Measurements from ENCODE around the gene TMEM17.

Gene TMEM17

DNA sequence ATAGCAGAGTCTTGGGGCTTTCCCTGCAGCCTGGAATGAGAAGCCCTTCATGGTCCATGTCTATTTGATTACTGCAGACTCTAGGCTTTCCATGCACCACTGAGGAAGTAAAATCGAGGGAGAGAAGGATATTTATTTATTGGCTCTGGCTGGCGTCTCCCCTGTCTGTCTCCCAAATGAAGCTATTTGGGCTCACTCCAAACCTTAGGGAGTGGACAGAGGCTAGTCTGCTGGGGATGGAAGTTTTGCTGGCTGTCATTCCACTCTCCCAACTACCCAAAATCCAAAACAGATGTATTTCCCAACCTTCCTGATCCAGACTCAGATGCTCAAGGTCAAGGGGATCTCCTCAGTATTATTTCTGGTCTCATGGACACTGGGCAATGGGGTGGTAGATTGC, 33.7 kb downstream of the TMEM17 start:
- DNase-seq (ENCODE audit: low read depth), result no peak

DNA sequence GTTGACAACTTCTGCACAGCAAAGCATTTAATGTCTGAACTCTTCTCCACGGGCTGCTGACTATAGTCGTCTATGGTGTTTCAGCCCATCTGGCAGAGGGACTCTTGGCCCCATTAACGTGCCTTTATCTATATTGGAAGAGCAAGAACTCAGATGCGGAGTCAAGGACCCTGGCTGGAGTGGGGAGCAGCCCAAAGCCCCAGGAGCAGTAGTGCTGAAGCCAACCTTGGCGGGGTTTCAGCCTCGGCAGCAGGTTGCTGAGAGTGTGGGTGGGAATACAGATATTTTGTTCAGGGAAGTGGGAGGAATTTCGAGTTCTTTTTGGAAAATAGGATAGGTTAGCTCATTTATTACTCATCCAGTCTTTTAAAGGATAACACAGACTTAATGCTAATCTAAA, 34.2 kb downstream of the TMEM17 start:
- no peak for DNase-seq (ENCODE audit: low read depth)

DNA sequence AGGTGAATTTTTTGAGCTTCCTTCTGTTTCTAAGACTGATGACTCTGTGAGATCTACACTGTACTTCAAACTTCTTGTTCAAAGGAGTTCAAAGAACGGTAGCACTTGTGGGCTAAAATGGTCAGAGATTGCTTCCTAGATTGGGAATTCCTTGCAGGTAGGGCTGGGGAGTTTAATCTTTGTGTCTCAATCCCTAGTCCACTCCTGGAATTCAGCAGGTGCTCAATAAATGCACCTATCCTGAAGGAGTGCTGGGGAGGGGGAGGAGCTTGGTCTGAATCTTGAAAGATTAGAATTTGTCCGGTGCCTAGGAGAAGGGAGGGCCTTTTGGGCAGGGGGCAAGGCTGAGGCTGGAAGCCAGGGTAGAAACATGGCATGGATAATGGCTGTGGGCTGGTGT, 34.6 kb downstream of the TMEM17 start:
- no peak for DNase-seq (ENCODE audit: low read depth)

DNA sequence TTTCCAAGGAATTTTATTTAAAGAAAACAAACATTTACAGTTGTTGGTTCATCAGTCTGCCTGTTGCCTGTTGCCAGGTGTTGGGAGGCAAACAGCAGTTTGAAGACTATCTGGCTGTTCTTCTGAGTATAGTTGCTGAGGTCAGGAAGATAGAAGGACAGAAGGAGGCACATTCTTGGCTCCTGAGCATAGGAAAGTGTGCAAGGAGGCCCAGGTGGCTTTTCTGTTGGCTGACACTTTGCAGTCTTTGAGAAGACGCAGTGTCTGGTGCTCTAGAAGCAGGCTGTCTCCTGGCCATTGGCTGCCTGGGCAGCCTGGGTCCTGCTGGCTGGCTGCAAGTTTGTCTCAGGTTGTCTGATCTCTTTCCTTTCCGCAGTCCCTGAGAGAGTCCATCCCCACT, 36.4 kb downstream of the TMEM17 start:
- DNase-seq (ENCODE audit: low read depth), result no peak

DNA sequence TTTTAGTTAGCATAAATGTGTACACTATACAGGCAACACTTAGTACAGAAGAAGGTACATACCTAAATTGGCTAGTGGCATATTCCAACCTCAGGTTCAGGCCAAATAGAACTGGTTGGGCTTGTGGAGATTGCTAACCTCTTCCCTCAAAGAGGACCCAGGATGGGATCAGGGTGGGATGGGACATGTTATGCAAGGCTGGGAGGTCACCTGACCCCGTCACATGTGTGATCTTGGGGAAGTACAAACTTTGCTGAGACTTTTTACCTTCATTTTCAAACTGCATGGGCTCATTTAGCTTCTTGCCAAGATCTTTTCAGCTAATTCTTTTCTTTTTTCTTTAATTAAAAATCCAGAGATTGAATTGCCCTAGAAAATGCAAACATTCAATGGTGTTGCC, 36.9 kb downstream of the TMEM17 start:
- no peak for DNase-seq (ENCODE audit: low read depth)

DNA sequence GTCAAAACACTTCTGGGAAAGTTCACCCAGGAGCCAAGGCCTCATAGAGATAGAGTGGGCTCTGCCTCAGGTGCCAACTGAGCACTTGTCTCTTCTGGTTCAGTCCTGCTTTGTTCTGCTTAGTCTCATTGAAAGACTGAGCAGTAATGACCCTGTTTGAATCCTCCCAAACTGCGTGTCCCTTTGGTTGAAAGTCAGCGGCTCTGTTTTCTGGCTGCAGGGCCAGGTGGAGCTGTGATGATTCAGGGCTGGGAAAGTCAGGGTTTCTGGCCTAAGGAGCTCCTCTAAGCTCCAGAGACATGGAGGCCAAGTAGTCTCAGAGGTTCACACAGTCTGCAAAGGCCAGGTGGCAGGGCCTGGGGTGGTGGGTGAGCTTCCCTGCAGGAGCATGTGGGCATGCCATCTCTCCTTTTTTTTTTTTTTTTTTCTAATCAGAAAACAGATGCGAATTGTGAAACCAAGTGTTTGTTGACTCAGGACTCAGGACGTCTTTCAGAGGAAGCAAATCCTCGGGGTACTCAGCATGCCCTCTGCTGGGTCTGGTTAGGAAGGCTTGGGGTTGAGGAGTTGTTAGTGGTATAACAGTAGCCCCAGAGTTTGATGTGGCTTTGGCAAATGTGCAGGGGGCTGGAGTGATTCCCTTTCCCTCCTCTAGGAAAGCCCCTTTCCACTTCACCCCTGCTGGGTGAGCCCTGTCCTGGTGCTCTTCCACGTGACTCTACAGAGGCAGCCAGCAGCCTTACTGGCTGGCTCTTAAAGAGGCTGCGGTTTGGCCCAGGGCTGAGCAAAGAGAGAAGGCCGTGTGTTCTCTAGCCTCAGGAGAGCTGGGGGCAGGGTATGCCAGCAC, 38.3 kb downstream of the TMEM17 start:
- peak; percentile 52 for DNase-seq (ENCODE audit: low read depth)

DNA sequence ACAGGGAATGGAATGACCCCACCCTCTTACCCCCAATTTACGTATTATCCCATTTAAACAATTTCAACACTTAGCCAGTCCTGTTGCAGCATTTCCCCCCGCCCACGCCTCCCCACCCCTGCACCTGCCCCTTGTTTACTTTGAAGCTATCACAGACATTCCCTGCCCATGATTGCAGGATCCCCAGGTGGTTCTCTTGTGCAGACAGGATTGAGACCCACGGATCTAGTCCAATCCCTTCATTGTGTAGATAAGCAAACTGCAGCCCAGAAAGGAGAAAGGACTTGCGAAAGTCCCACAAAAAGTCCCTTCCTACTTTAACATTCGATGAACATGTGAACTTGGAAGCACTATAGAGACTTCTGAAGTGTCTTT, 38.9 kb downstream of the TMEM17 start:
- no peak for DNase-seq (ENCODE audit: low read depth)

DNA sequence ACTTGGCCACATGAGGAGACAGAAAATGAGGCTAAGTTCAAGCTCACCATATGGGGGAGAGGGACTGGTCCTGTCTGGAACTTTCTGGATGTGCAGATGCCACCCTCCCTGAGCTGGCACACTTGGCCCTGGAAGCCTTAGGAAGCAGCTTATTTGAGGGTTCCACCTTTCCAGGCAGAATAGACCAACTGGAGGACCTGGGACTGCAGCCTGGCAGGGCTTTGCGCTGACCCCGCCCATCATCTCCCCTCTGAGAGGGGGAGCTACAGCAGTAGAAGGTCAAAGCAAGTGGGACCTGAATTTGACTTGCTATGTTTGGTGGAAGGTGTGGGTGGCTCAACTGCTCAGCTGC, 39.5 kb downstream of the TMEM17 start:
- no peak for DNase-seq (ENCODE audit: low read depth)

DNA sequence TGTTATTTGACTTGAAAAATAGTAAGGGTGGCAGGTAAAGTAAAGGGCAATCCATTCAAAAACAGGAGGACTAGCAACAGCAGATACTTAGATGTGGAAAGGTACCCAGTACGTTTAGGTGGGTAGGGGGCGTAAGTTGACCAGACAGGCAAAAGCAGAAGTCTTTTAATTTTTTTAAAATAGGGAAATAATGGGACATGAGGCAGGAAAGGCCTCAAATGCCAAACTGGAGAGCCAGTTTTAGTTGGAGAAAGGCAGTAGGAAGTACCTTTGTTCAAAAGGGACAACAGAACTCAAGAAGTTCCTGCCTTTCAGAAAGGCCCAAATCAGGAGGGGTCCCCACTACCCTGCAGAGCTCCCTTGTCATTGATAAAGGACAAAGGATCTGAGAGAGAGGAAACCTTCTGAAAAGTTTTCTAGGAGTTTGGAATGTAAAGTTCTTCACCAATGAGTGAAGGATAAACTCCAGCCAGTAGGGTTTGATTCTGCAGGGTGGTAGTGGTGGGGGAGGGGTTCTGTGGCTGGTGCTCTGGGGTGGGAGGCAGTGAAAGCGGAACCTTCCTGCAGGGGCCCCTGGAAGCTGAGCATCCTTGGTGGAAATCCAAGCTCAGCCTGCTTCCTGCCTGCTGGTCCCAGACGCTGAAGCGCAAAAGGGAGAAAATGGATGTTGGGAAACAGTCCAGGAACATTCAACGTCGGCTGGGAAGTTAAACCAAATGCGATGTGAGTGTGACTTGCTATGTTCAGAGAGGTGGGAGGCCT, 40.1 kb downstream of the TMEM17 start:
- DNase-seq (ENCODE audit: low read depth), result no peak

DNA sequence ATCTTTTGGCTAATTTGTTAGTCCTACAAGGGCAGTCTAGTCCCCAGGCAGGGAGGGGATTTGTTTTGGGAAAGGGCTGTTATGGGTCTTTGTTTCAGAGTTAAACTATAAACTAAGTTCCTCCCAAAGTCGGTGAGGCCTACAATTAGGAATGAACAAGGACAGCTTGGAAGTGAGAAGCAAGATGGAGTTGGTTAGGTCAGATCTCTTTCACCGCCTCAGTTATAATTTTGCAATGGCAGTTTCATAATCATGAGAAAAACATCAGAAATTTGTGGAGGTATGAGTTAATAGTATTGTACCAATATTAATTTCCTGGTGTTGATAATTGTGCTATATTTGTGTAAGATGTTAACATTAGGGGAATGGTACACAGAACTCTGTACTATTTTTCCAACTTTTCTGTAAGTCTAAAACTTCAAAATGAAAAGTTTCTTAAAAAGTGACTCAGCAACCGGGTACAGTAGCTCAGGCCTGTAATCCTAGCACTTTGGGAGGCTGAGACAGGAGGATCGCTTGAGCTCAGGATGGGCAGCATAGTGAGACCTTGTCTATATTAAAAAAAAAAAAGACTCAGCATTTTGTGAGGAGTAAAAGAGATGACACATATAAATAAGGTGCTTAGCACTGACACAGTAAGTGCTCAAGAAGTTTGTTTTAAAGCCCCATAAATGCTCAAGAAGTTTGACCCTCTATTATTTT, 40.8 kb downstream of the TMEM17 start:
- no peak for DNase-seq (ENCODE audit: low read depth)

DNA sequence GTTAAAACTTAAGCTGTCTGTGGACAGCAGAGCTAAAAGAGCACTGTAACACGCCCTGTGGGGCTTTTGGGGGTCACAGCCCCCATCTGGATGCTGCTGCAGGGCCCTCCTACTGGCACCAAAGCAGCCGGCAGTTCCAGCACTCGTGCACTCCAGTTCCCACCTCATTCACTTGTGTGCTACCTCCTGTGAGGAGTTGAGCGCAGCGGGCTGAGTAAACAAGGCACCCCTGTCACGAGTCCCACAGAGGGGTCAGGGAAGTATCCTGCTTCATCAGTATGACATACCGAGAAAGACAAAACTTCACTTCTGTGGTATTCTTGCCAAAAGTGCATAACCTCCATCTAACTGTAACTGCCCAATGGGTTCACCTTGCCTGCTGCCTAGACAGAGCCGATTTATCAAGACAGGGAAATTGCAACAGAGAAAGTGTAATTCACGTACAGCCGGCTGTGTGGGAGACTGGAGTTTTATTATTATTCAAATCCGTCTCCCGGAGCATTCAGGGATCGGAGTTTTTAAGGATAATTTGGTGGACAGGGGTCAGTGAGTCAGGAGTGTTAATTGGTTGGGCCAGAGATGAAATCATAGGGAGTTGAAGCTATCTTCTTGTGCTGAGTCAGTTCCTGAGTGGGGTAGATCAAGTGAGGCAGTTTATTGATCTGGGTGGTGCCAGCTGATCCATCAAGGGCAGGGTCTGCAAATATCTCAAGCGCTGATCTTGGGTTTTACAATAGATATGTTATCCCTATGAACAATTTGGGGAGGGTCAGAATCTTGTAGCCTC, 41.6 kb downstream of the TMEM17 start:
- DNase-seq (ENCODE audit: low read depth), result no peak

DNA sequence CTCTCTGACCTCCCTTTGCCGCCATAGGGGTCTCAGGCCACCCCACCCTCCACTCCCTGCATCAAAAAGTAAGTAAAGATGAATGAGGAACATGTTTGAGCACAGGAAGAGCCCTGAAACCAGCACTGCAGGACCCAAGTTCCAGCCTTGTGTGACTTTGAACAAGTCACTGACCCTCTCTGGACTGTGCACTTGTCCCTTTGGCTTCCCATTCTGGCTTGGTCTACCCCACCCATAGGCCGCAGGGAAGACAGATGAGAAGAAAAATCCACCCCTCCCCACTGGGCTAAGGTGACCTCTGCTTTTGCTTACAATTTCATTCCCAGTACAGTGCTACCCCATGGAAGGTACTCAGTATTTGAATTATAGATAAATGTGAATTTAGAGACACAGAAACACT, 43.8 kb downstream of the TMEM17 start:
- DNase-seq (ENCODE audit: low read depth), result no peak

DNA sequence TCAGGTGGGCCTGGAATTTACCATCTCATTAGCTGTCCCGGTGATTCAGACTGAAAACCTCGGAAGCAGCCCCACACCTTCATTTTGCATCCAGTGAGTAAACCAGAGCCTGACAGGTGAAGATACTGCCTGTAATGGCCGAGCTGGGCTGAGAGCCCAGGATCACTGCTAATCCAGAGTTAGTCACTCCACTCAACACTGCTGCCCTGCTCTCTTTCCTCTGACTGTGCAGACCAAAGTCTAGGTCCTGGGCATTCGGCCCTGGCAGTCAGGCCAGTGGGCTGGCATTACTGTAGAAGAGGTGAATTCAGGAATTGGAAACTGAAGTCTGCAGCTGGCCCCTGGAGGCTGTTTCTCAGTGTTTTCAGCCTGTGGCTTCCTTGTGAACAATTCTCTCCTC, 44.3 kb downstream of the TMEM17 start:
- peak; percentile 66 for DNase-seq (ENCODE audit: low read depth)

DNA sequence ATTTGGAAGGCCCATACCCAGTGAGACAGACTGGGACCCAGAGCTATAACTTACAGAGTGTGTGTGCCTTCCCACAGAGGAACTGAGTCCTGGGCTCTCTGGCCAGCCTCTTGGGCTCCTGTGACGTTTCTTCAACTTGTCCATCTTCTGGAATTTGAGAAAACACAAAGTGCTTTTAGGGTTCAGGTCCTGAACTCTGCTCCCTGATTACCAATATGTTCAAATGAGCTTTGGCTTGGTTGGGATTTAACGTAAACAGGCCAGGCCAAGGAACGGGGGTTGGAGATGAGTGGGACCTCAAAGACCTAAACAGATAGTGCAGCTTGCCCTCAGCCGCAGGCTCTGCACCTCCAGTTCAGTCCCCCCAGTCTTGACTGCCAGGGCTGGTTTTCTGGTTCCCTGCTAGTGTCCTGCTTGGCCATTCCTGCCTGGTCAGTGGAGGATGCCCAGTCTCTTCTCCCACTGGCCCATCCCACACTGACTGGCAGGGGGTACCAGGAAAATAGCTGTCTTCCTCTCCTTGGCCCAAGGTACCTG, 44.9 kb downstream of the TMEM17 start:
- DNase-seq (ENCODE audit: low read depth), result no peak

DNA sequence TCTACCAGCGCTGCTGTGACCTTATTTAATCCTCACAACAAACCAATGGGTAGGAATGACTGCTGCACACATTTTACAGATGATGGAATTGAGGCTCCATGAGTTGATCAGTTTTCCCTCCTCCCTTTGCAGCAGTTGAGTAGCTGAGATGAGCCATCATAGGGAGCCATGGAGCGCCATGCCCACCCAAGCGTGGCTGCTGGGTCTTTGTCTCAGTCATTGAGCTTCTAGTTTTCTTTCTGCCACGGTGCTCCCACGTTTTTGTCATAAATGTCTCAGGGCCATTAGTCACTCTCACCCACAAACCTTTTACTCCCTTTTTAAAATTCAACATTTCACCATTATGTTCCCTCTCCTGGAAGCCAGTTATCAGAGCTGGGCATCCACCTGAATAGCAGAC, 45.8 kb downstream of the TMEM17 start:
- DNase-seq (ENCODE audit: low read depth), result no peak

DNA sequence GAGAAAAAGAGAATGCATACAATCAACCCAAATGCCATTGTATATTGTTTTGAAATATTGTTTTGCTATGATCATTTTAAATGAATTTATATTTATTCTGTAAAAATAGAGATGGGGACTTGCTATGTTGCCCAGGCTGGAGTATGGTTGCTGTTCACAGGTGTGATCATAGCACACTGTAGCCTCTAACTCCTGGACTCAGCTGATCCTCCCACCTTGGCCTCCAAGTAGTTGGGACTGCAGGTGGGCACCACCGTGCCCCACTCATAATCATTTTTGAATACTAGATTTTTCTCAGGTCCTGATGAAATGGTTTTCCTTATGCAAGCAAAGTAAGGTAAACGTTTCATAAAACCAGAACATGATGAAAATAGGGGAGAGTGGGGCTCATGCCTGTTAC, 46.3 kb downstream of the TMEM17 start:
- no peak for DNase-seq (ENCODE audit: low read depth)

DNA sequence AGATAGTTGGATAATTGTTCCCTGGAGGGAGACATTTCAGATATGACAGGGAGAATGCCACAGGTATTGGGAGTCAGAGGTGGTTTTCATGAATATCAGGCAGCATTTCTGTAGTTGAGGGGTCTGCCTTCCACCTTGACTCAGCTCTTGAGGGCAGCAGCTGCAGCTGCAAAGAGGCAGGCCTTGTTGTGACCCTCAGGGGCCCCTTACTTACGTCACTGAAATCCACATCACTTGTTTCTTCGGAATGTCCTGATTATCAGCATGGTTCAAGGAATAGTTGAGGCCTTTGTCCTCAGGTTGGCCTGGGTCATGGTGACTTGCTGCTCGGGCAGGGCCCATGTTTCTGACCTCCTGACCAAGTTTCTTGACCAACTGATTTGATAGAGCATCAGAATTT, 46.9 kb downstream of the TMEM17 start:
- no peak for DNase-seq (ENCODE audit: low read depth)

DNA sequence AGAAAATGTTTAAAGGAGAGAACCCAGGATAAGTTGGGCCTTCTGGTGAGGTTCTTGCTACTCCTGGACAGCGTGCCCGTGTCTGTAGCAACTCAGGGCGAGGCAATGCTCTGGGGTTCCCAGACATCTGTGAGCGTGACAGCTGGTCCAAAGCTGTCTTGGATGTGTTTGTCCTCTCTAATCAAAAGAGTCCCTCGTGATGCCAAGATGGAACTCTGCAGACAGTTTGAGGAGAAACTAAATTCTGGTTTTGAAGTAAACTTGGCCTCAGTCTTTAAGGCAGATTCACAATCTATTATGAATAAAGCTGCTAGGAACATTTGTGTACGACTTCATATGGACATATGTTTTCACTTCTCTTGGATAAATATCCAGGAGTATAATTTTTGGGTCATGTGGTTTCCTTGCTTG, 47.3 kb downstream of the TMEM17 start:
- DNase-seq (ENCODE audit: low read depth), result no peak

DNA sequence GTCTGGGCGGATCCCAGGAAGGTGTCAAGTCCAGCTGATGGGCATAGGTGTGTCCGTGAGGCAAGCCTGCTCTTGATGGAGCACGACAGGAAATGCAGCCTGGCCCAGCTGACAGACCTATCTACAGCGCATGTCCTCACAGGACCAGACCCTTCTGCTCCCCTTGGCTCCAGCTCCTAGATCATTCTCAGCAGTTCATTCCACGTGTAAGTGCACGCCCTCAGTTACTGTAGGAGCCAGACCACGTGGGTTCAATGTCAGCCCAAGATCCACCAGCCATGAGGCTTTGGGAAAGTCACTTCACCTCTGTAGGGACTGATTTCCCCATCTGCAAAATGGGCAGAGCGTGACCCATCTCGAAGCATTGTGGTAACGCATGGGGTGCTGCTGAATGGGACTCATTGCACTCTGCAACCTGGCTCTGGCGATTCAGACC, 47.8 kb downstream of the TMEM17 start:
- DNase-seq (ENCODE audit: low read depth), result no peak

DNA sequence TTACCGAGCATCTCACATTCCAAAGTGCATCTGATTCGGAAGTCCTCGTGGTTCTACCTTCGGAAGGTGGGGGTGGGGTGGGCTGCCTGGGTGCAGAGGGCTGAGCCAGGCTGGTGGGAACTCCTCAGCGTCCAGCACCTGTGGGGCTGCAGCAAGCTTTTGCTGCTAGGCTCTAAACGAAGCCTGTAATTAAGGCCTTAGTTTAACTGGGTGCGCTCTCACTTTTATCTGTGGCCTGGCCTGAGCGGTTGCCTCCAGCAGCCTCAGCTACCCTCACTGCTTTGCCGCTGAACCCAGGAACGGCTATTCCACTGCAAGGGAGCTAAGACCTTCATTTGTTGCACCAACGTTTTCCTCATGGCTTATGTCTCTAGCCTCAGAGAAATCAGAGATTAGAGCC, 48.4 kb downstream of the TMEM17 start:
- no peak for DNase-seq (ENCODE audit: low read depth)

DNA sequence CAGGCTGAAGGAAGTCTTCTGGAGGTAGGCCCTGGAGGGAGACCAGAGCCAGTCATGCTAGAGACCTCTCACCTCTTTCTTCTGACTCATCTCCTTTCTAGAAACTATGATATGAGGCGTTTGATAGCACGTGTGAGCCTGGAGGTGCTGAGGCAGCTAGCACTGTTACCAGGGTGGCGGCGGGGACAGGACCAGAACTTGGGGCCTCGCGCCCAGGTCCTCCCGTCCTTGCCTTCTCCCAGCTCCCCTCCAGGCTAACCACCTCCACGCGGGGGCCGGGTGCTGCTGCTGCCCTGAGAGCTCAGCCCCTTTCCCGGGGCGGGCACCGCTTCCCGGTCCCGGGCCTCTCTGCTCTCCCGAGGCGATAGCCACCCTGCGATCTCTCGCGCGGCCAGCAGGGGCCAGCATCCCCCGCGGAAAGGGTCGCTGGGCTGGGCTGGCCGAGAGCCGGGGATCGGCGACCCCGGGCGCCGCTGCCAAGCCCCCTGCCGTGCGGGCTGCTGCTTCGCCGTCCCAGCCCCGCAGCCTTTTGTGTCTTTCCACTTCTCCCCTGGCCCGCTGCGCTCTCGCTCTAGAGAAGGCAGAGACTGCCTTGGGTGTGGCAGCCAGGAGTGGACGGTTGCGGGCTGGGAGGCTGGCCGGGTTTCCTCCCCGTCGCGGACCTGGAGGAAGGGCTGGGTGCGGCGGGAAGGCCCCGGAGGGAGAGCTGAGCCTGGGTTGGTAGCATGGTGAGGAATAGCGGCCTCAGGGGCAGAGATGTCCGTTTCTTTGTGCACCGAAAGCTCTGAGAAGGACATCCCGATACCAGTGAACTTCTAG, 49.1 kb downstream of the TMEM17 start:
- peak; percentile 82 for DNase-seq (ENCODE audit: low read depth)

Measured in iris pigment epithelial cell (primary cell).